ENCODE measurements around the gene NT5DC2.

DNA sequence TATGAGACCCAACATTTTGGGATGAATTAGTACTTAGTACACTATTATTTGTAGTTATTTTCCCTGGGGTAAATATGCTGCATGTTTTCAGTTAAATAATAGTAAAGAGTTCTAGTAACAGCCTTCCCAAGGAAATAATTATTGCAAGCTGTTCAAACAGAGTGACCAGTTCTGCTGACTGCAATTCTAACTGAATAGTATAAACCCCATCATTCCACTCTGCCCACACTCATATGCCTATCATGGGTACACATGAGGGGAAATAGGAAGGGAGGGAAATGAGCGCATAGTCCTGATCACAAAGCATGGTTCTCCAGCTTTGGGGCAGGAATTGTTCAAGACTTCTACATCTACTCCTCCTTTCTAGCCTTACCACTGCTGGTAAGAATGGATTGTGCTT lies 21.4 kb upstream of the NT5DC2 start:
- TF ChIP-seq, protein P1, sequence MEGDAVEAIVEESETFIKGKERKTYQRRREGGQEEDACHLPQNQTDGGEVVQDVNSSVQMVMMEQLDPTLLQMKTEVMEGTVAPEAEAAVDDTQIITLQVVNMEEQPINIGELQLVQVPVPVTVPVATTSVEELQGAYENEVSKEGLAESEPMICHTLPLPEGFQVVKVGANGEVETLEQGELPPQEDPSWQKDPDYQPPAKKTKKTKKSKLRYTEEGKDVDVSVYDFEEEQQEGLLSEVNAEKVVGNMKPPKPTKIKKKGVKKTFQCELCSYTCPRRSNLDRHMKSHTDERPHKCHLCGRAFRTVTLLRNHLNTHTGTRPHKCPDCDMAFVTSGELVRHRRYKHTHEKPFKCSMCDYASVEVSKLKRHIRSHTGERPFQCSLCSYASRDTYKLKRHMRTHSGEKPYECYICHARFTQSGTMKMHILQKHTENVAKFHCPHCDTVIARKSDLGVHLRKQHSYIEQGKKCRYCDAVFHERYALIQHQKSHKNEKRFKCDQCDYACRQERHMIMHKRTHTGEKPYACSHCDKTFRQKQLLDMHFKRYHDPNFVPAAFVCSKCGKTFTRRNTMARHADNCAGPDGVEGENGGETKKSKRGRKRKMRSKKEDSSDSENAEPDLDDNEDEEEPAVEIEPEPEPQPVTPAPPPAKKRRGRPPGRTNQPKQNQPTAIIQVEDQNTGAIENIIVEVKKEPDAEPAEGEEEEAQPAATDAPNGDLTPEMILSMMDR (IDR thresholded peaks at IDR 0.05): no peak
- TF ChIP-seq, protein P2, sequence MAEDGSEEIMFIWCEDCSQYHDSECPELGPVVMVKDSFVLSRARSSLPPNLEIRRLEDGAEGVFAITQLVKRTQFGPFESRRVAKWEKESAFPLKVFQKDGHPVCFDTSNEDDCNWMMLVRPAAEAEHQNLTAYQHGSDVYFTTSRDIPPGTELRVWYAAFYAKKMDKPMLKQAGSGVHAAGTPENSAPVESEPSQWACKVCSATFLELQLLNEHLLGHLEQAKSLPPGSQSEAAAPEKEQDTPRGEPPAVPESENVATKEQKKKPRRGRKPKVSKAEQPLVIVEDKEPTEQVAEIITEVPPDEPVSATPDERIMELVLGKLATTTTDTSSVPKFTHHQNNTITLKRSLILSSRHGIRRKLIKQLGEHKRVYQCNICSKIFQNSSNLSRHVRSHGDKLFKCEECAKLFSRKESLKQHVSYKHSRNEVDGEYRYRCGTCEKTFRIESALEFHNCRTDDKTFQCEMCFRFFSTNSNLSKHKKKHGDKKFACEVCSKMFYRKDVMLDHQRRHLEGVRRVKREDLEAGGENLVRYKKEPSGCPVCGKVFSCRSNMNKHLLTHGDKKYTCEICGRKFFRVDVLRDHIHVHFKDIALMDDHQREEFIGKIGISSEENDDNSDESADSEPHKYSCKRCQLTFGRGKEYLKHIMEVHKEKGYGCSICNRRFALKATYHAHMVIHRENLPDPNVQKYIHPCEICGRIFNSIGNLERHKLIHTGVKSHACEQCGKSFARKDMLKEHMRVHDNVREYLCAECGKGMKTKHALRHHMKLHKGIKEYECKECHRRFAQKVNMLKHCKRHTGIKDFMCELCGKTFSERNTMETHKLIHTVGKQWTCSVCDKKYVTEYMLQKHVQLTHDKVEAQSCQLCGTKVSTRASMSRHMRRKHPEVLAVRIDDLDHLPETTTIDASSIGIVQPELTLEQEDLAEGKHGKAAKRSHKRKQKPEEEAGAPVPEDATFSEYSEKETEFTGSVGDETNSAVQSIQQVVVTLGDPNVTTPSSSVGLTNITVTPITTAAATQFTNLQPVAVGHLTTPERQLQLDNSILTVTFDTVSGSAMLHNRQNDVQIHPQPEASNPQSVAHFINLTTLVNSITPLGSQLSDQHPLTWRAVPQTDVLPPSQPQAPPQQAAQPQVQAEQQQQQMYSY (CRISPR knock-in tag; IDR thresholded peaks at IDR 0.05): no peak
- TF ChIP-seq ELF4 (CRISPR knock-in tag; IDR thresholded peaks at IDR 0.05; ENCODE audit: low read depth) (no peak), NR2C2 (CRISPR knock-in tag; IDR thresholded peaks at IDR 0.05) (no peak), JUN (CRISPR knock-in tag; IDR thresholded peaks at IDR 0.05) (no peak), ZBTB21 (CRISPR knock-in tag; IDR thresholded peaks at IDR 0.05; ENCODE audit: borderline replicate concordance) (no peak), GABPB1 (CRISPR knock-in tag; IDR thresholded peaks at IDR 0.05) (no peak), FOXK1 (CRISPR knock-in tag; IDR thresholded peaks at IDR 0.05) (no peak), SP1 (CRISPR knock-in tag; conservative IDR thresholded peaks at IDR 0.05) (no peak), ZNF138 (CRISPR knock-in tag; conservative IDR thresholded peaks at IDR 0.05) (no peak), RELA (CRISPR knock-in tag; IDR thresholded peaks at IDR 0.05; ENCODE audit: borderline replicate concordance) (no peak)
- TF ChIP-seq, protein P3, sequence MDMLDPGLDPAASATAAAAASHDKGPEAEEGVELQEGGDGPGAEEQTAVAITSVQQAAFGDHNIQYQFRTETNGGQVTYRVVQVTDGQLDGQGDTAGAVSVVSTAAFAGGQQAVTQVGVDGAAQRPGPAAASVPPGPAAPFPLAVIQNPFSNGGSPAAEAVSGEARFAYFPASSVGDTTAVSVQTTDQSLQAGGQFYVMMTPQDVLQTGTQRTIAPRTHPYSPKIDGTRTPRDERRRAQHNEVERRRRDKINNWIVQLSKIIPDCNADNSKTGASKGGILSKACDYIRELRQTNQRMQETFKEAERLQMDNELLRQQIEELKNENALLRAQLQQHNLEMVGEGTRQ (CRISPR knock-in tag; IDR thresholded peaks at IDR 0.05): no peak
- TF ChIP-seq, protein P4, sequence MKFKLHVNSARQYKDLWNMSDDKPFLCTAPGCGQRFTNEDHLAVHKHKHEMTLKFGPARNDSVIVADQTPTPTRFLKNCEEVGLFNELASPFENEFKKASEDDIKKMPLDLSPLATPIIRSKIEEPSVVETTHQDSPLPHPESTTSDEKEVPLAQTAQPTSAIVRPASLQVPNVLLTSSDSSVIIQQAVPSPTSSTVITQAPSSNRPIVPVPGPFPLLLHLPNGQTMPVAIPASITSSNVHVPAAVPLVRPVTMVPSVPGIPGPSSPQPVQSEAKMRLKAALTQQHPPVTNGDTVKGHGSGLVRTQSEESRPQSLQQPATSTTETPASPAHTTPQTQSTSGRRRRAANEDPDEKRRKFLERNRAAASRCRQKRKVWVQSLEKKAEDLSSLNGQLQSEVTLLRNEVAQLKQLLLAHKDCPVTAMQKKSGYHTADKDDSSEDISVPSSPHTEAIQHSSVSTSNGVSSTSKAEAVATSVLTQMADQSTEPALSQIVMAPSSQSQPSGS (CRISPR knock-in tag; IDR thresholded peaks at IDR 0.05; ENCODE audit: borderline replicate concordance, low read depth): no peak
- TF ChIP-seq, protein P5, sequence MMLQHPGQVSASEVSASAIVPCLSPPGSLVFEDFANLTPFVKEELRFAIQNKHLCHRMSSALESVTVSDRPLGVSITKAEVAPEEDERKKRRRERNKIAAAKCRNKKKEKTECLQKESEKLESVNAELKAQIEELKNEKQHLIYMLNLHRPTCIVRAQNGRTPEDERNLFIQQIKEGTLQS (CRISPR knock-in tag; conservative IDR thresholded peaks at IDR 0.05): no peak

All from WTC11 (cell line).